A549 (cell line): ENCODE data around the gene C4orf33. TPM values are rescaled to one million over a fixed set of nuclear protein-coding genes. Genes with fewer than 3 reads are reported as not detected.

Experiments used
- ATAC-seq, 2 experiments: fragments of 200-7000 bp in 1 of 2; fragments of >200 bp in 1 of 2; cut with Nextera tagmentation in 1 of 2; cut with Tn5 transposase in 1 of 2; 3 replicates each; pipeline versions ENCODE4 v1.8.0 to v1.9.1; 2018 to 2020; ENCODE audit warnings: mild to moderate bottlenecking in 1 of 2, moderate library complexity in 1 of 2
- CTCF ChIA-PET: fragments of 300-600 bp; sonication (Branson Sonifier 250); formaldehyde crosslinking; extraction: SDS; loops from one replicate; lab custom pipeline; 2021; ENCODE audit warnings: antibody characterized with exemption, inconsistent platforms; lab: Yijun Ruan, JAX
- POLR2A ChIA-PET: fragments of 350-600 bp; formaldehyde crosslinking; extraction: SDS; loops from one replicate; lab custom pipeline; 2021; ENCODE audit warnings: antibody characterized with exemption, inconsistent platforms; lab: Yijun Ruan, JAX
- DNase-seq, 2 experiments: peaks; one replicate each; pipeline versions ENCODE4 v3.0.0 to v3.0.0-alpha.2; 2011 to 2016; ENCODE audit warnings: low read depth in 1 of 2, low spot score in 1 of 2
- FAIRE-seq: peaks from 2 replicates; lab custom pipeline; 2011; peaks lifted over from hg19 to GRCh38; lab: Jason Lieb, UNC
- H3K27ac ChIP-seq, 2 experiments: fragments of >200 bp; sonication (Bioruptor Twin); formaldehyde crosslinking; 3 replicates each; pipeline ENCODE4 v1.5.1; 2016 to 2017
- H3K4me1 ChIP-seq: fragments of >200 bp; sonication (Bioruptor Twin); formaldehyde crosslinking; 3 replicates; pipeline ENCODE4 v1.6.1; 2016
- H3K4me2 ChIP-seq: fragments of >200 bp; sonication (Bioruptor Twin); formaldehyde crosslinking; 3 replicates; pipeline ENCODE4 v1.6.1; 2016
- H3K4me3 ChIP-seq: fragments of >200 bp; sonication (Bioruptor Twin); formaldehyde crosslinking; 3 replicates; pipeline ENCODE4 v1.5.1; 2016
- H3K9me3 ChIP-seq: fragments of >200 bp; sonication (Bioruptor Twin); formaldehyde crosslinking; 3 replicates; pipeline ENCODE4 v1.6.1; 2016
- ATOH8 ChIP-seq: fragments of 250-450 bp; sonication (Bioruptor Pico); IDR thresholded peaks from 2 replicates; pipeline ENCODE4 v1.5.0; 2020; ENCODE audit warnings: low read depth, mild to moderate bottlenecking, moderate library complexity
- CTCF ChIP-seq: fragments of >200 bp; sonication (Bioruptor Twin); formaldehyde crosslinking; IDR thresholded peaks from 3 replicates; pipeline ENCODE4 v1.5.1; 2016
- EHMT2 ChIP-seq: fragments of 200-600 bp; sonication (generic); IDR thresholded peaks from 2 replicates; pipeline ENCODE4 v1.6.1; 2016; ENCODE audit warnings: antibody characterized with exemption, low read depth, mild to moderate bottlenecking, moderate library complexity
- FOSB ChIP-seq: fragments of 250-450 bp; sonication (Bioruptor Pico); IDR thresholded peaks from 2 replicates; pipeline ENCODE4 v1.5.0; 2020; ENCODE audit warnings: mild to moderate bottlenecking, moderate library complexity
- HEYL ChIP-seq: fragments of 250-450 bp; sonication (Bioruptor Pico); IDR thresholded peaks from 2 replicates; pipeline ENCODE4 v1.8.0; 2021; ENCODE audit warnings: mild to moderate bottlenecking, moderate library complexity
- HMGXB4 ChIP-seq: fragments of 250-450 bp; sonication (Bioruptor Pico); IDR thresholded peaks from 2 replicates; pipeline ENCODE4 v1.5.0; 2021; ENCODE audit warnings: mild to moderate bottlenecking, moderate library complexity, borderline replicate concordance
- HOXA7 ChIP-seq: fragments of 250-450 bp; sonication (Bioruptor Pico); IDR thresholded peaks from 2 replicates; pipeline ENCODE4 v1.5.0; 2020; ENCODE audit warnings: mild to moderate bottlenecking, moderate library complexity
- JUNB ChIP-seq: fragments of >200 bp; sonication (Bioruptor Twin); formaldehyde crosslinking; IDR thresholded peaks from 2 replicates; pipeline ENCODE4 v1.6.1; 2016
- NFE2L2 ChIP-seq: fragments of 150-350 bp; conservative IDR thresholded peaks from 2 replicates; pipeline ENCODE4 v1.6.1; 2014; ENCODE audit warnings: low read length
- NPAS2 ChIP-seq: fragments of 250-450 bp; sonication (Bioruptor Pico); IDR thresholded peaks from 2 replicates; pipeline ENCODE4 v1.8.0; 2022; ENCODE audit warnings: mild to moderate bottlenecking, moderate library complexity, borderline replicate concordance
- POLR2A ChIP-seq: IDR thresholded peaks from 2 replicates; pipeline ENCODE4 v1.6.1; 2012; ENCODE audit warnings: mild to moderate bottlenecking, low read length
- RAD21 ChIP-seq, 2 experiments: fragments of >200 bp in 1 of 2; sonication (Bioruptor Twin) in 1 of 2; formaldehyde crosslinking in 1 of 2; IDR thresholded peaks in 1 of 2; conservative IDR thresholded peaks in 1 of 2; 2 replicates in 1 of 2; 3 replicates in 1 of 2; pipeline ENCODE4 v1.6.1; 2012 to 2018; ENCODE audit warnings: inconsistent platforms in 1 of 2
- RARB ChIP-seq: fragments of 250-450 bp; sonication (Bioruptor Pico); IDR thresholded peaks from 2 replicates; pipeline ENCODE4 v1.8.0; 2021; ENCODE audit warnings: mild to moderate bottlenecking, moderate library complexity
- RCOR1 ChIP-seq: fragments of 150-350 bp; IDR thresholded peaks from 2 replicates; pipeline ENCODE4 v1.6.1; 2014; ENCODE audit warnings: antibody characterized with exemption, low read length, low read depth
- REST ChIP-seq: fragments of 200-600 bp; sonication (generic); IDR thresholded peaks from 2 replicates; pipeline ENCODE4 v1.6.1; 2016; ENCODE audit warnings: antibody characterized with exemption, mild to moderate bottlenecking, moderate library complexity
- RFX5 ChIP-seq: fragments of 450-650 bp; IDR thresholded peaks from 2 replicates; pipeline ENCODE4 v1.7.1; 2014; ENCODE audit warnings: antibody characterized with exemption, mild to moderate bottlenecking, moderate library complexity
- RNF2 ChIP-seq: fragments of 200-600 bp; sonication (generic); IDR thresholded peaks from 2 replicates; pipeline ENCODE4 v1.6.1; 2016; ENCODE audit warnings: low read depth, mild to moderate bottlenecking, antibody characterized with exemption, moderate library complexity, borderline replicate concordance
- SREBF2 ChIP-seq: fragments of 450-650 bp; IDR thresholded peaks from 2 replicates; pipeline ENCODE4 v1.6.1; 2014; ENCODE audit warnings: mild to moderate bottlenecking, moderate library complexity
- TFCP2L1 ChIP-seq: fragments of 250-450 bp; sonication (Bioruptor Pico); IDR thresholded peaks from 2 replicates; pipeline ENCODE4 v1.5.0; 2021; ENCODE audit warnings: mild to moderate bottlenecking
- TP53 ChIP-seq: fragments of 250-450 bp; sonication (Bioruptor Pico); IDR thresholded peaks from 2 replicates; pipeline ENCODE4 v1.5.0; 2021; ENCODE audit warnings: mild to moderate bottlenecking, moderate library complexity
- ZFP36 ChIP-seq: fragments of 450-650 bp; IDR thresholded peaks from 2 replicates; pipeline ENCODE4 v1.6.1; 2014; ENCODE audit warnings: borderline replicate concordance; ENCODE audit not compliant: partially characterized antibody
- WGBS: methylation state at CpG from one replicate; pipeline ENCODE4 v1.1.6; 2017; ENCODE audit errors: missing lambda C conversion rate; 5-methylcytosine and 5-hydroxymethylcytosine counted together
- polyA plus RNA-seq, 4 experiments: library from polyadenylated mRNA; depleted of rRNA in 3 of 4; stranded (reverse); fragments of >200 nt; fragmentation: RNase III in 1 of 4; extraction: RNeasy Plus Mini Kit Qiagen cat#74134 plus additional on column Dnase treatment in 1 of 4; gene quantifications; 2 replicates in 3 of 4; 3 replicates in 1 of 4; pipeline ENCODE4 v1.2.3, GENCODE V29; 2011 to 2017
- TF ChIP-seq, protein P1 (sequence below): fragments of >200 bp; sonication (Bioruptor Twin); formaldehyde crosslinking; IDR thresholded peaks from 3 replicates; pipeline ENCODE4 v1.6.1; 2016

C4orf33 gene
- polyA plus RNA-seq, 2 of the 4 experiments (the other 2 are of a cell fraction), result 8.6 to 18.8 TPM

DNA sequence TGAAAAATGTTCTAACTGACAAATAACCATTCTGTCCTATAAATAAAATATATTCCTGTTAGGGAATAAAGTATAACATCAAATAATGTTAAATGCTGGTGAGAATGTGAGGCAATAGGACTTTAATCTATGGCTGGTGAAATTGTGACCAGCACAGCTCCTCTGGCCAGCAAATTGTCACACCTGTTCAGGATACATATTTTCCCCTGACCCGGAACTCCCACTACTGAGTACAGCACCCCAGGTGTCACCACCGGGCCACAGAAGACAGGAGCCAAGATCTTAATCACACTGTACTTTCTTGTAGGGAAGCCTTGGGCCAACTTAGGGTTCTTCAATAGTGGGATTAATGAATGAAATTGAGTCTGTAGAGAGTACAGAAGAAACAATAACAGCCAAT, 33.2 kb downstream of the C4orf33 start:
- 52% methylated on average over 2 of the region's 2 CpGs for WGBS
- no peak for DNase-seq
- no peak overlapping the region for H3K4me3 ChIP-seq
- TF ChIP-seq RFX5, result no peak
- no peak for TF ChIP-seq HOXA7
- no peak overlapping the region for H3K4me2 ChIP-seq
- no peak for FAIRE-seq
- ChIA-PET CTCF (no interaction called here), POLR2A (no interaction called here)
- no peaks in the 10 kb centered on the region for H3K9me3 ChIP-seq
- no peaks in the 10 kb centered on the region for H3K4me1 ChIP-seq
- no peak overlapping the region for H3K27ac ChIP-seq
- no peak for ATAC-seq

GRCh38 chr4:129131343-129131742, 35.4 kb downstream of the C4orf33 start:
- H3K4me1 ChIP-seq, result no peaks in the 10 kb centered on the region
- CTCF ChIA-PET, result no interaction called here
- no peak overlapping the region for H3K4me2 ChIP-seq
- no peaks in the 10 kb centered on the region for H3K9me3 ChIP-seq
- H3K4me3 ChIP-seq, result no peak overlapping the region
- FAIRE-seq, result no peak
- WGBS, result 23% methylated on average over 2 of the region's 2 CpGs
- TF ChIP-seq TP53 (CRISPR knock-in tag), result no peak
- TF ChIP-seq NFE2L2, result no peak
- no peak for TF ChIP-seq FOSB (CRISPR knock-in tag)
- TF ChIP-seq SREBF2, result no peak
- no peak for TF ChIP-seq NPAS2 (CRISPR knock-in tag)
- TF ChIP-seq CTCF, result no peak
- TF ChIP-seq, protein P1, sequence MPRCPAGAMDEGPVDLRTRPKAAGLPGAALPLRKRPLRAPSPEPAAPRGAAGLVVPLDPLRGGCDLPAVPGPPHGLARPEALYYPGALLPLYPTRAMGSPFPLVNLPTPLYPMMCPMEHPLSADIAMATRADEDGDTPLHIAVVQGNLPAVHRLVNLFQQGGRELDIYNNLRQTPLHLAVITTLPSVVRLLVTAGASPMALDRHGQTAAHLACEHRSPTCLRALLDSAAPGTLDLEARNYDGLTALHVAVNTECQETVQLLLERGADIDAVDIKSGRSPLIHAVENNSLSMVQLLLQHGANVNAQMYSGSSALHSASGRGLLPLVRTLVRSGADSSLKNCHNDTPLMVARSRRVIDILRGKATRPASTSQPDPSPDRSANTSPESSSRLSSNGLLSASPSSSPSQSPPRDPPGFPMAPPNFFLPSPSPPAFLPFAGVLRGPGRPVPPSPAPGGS, result no peak
- TF ChIP-seq, all 56 proteins: peak for 0
- no peak overlapping the region for H3K27ac ChIP-seq
- DNase-seq (no peak), ATAC-seq (no peak)
- POLR2A ChIA-PET, result no interaction called here

DNA sequence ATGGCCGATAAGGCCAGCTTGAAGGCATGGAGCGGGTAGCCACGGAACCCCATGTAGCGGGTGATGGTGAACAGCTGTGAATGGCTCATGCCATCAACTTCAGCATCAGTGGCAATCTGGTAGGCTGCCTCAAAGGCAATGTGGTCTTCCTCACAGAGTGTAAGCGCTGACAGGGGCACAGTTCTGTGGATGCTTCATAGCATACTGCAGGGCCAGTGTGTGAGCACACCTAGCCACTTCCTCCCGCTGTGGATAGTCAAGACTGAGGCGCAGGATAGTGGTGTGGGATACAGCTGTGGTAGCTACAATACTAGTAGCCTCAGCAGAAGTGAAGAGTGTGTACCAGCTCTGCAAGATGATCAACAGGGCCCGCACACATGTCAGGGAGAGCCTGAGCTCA, 40.5 kb downstream of the C4orf33 start:
- ATAC-seq (no peak), FAIRE-seq (no peak), DNase-seq (no peak)
- Histone ChIP-seq H3K9me3 (no peaks in the 10 kb centered on the region), H3K4me1 (no peaks in the 10 kb centered on the region), H3K4me3 (no peak overlapping the region), H3K4me2 (no peak overlapping the region), H3K27ac (no peak overlapping the region)
- TF ChIP-seq RARB (CRISPR knock-in tag) (no peak), POLR2A (no peak), ATOH8 (CRISPR knock-in tag) (no peak), JUNB (no peak), RCOR1 (no peak), RFX5 (no peak), EHMT2 (no peak), TFCP2L1 (CRISPR knock-in tag) (no peak), RNF2 (no peak), REST (no peak), HEYL (CRISPR knock-in tag) (no peak), ZFP36 (no peak), RAD21 (conservative IDR thresholded peaks at IDR 0.05 in 1 of 2, IDR thresholded peaks at IDR 0.05 in 1 of 2) (no peak), HMGXB4 (CRISPR knock-in tag) (no peak), CTCF (no peak)
- ChIA-PET POLR2A (no interaction called here), CTCF (no interaction called here)
- WGBS, result 70% methylated on average over 7 of the region's 8 CpGs
